Right ventricle myocardium inferior (tissue), 1 donor: Measurements from ENCODE around the gene CFAP91. TPM values are rescaled to one million over a fixed set of nuclear protein-coding genes. Genes with fewer than 3 reads are reported as not detected.

ENCODE experiments used
- ATAC-seq: fragments of 200-7000 bp; cut with Tn5 transposase; one replicate; pipeline ENCODE4 v1.9.1; 2020; ENCODE audit warnings: mild to moderate bottlenecking, moderate library complexity
- DNase-seq: peaks from one replicate; pipeline ENCODE4 v3.0.0; 2021; ENCODE audit errors: missing footprints
- intact Hi-C: fragments of 100-400 bp; cut with DNase I; formaldehyde crosslinking; loops from one replicate; pipeline ENCODE4 v1.11.0; 2022
- long read RNA-seq: library from polyadenylated mRNA; unstranded; transcript quantifications from one replicate; pipeline ENCODE4 v2.0.0, GENCODE V29; 2021
- total RNA-seq: library from RNA; stranded (reverse); fragmentation: NEBNext Ultra II Directional; extraction: Animal tissue kit (Norgen Biotek cat#: 25700); gene quantifications from one replicate; pipeline ENCODE4 v1.2.1, GENCODE V29; 2021
- donor health status: DM: no; HTN: yes; CAD: no; lungs with severe emphysema.

The CFAP91 gene
- total RNA-seq: 0.70 TPM
- long read RNA-seq: 0 reads

DNA sequence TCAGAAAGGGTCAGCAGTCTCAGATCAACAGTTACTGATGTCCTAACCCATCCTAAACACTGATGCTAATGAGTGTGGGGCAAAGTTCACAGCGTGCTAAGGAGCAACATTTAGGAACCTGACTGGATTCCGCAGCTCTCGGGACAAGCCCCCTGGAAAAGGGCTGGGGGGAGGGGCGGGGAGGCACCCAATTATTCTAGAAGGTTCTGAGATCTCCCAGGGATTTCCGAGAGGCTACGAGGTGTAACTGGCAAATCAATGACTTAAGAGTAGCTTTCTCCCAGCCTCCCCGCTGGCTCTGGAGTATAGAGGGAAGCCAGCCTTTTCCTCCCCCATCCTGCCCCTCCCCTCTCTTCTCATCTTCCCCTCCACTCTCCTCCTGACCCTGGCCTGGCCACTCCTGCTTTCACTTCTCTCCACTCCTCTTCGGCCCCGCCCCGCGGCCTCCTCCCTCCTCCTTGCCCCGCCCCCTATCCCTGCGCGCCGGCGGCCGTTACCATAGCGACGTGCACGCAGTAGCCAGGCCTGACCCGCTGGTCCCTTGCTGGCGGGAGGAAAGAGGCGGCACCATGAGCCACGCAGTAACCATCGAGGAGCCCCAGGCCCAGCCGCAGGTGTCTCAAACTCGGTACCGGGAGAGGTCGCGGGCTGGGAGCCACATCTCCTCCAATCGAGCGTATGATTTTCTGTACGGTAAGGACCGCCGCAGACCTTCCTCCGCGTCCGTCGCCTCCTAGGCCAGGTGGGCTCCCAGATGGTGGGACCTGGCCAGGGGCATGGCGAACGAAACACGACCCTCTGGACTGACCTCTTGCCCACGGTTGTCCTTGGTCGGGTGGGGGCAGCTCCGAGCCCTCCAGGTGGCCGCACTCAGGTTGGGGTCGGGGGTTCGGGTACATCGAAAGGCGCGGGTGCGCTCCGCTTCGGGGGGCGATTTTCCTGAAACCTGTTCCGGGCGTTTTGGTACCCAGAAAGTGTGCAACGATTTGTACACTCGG lies at the start of gene CFAP91:
Gene CFAP91 (plus strand): TSS at position 493 of the 998 bp plus-strand sequence. CDS start 77 bp downstream, at position 570.
- intact Hi-C loops: no loop called here
- DNase-seq: peak; percentile 99
- peak; percentile 100 for ATAC-seq

DNA sequence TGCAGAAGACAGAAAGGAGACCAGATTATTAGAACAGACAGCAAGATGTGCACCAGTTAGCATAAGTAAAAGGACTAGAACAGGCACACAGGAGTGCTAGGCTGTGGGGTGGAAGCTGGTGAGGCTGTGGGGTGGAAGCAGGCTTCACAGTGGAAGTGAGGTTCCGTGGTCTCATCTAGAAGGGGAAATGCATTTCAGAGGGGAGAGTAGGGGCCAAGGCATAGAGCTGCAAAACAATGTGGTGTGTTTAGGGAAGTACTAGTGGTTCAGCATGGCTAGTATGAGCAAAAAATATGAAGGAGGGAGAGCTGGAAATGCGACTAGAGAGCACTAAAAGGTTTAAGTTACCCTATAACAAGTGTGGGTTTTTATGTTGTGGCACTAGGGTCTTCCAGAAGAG lies 48.9 kb upstream of the CFAP91 start:
- DNase-seq (no peak), ATAC-seq (no peak)
- intact Hi-C loops: no loop called here

- no peak for DNase-seq
- intact Hi-C loops: no loop called here
- no peak for ATAC-seq
These were observed 44.7 kb upstream of the CFAP91 start for GRCh38 chr3:119657887-119658702.

- ATAC-seq (no peak), DNase-seq (no peak)
- intact Hi-C loops: no loop called here
These were observed 43.8 kb upstream of the CFAP91 start for GRCh38 chr3:119658994-119659393.

DNA sequence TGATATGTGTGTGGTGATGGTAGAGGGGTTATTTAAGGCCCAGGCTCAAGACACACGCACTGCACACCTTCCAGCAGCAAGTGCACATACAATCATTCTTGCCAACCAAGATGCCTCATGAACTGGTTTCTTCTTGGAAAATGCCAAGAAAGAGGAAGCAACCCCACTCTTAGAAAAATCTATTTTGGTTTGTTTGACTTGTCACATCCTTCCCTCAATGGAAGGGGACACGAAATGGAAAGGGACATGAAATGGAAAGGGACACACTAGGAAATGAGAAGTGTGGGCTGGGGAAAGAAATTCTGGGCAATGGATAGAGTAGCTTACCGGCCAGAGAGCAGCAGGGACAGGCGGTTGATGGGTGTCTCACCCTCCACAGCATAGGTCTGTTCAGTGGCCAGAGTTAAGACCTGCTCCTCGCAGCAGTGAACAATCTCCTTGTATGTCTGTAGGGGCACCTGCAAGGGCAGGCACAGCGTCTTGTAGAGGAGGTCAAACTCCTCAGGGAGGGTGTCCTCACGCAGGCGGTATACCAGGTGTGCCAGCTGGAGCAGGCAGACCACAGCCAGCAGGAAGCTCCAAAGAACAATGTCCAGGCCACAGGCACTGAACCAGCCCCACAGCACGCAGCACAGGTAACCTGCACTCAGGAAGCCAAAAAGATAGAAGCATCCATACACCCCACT lies 43.1 kb upstream of the CFAP91 start:
- DNase-seq (no peak), ATAC-seq (peak; percentile 29)
- intact Hi-C loops: loop anchor here (2.0 kb wide), 1 partner anchor 17 kb away; the partner anchor contains the start of gene COX17

DNA sequence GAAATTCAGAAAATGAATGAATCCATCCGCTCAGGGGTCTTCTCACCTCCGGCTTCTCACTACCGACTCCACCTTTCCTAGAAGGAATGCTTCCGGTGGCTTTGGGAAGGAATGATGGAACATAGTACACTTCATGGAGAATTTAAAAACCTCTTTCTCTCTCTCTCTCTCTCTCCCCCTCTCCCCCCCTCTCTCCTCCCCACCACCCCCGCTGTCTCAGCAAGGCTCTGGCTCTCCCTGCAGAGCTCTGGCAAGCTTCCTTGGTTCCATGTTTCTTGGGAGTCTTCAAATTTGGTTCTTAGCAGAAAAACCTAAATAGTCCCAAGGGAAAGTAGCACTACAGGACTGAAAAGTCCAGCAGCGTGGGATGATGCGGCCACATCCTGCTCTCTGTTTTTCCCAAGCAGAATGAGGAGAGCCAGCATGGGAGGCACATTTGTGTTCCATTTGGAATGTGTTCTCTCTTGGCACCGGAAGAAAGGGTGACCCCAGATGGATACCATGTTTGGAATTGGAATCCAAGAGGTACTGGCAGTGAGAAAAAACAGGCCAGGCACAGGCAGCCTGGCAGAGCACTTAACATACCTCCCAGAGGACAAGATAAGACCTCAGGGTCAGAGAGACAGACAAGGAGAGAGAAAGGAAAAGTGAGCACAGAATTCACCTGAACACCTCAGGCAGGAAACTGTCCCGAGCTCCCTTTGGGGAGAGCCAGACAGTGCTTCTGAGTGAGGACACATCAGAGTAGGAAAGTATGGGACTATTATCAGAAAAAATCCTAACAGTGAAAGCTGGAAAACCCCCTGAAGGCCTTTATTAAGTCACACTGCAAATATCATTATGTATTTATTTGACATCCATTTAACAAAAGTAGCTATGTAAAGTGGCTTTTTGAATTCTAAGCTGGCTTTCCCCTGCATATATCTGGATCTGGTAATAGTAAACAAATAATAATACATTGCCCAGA lies 42.1 kb upstream of the CFAP91 start, which contains the start of gene POPDC2:
Gene POPDC2 (minus strand): TSS at position 116 of the 967 bp plus-strand sequence. CDS start 166 bp downstream, outside the sequence.
- intact Hi-C loops: loop anchor here (2.0 kb wide), 1 partner anchor 16 kb away; the partner anchor contains the start of gene COX17
- ATAC-seq: peak; percentile 86
- no peak for DNase-seq

- DNase-seq (no peak), ATAC-seq (no peak)
- intact Hi-C loops: no loop called here
These were observed 40.0 kb upstream of the CFAP91 start for GRCh38 chr3:119662604-119663373.

GRCh38 chr3:119663885-119664284 lies 38.9 kb upstream of the CFAP91 start:
- no peak for DNase-seq
- intact Hi-C loops: no loop called here
- no peak for ATAC-seq

- ATAC-seq (no peak), DNase-seq (no peak)
- intact Hi-C loops: no loop called here
These were observed 38.5 kb upstream of the CFAP91 start for GRCh38 chr3:119664370-119664769.

GRCh38 chr3:119664850-119665379 lies 37.9 kb upstream of the CFAP91 start:
- intact Hi-C loops: no loop called here
- ATAC-seq (no peak), DNase-seq (no peak)

DNA sequence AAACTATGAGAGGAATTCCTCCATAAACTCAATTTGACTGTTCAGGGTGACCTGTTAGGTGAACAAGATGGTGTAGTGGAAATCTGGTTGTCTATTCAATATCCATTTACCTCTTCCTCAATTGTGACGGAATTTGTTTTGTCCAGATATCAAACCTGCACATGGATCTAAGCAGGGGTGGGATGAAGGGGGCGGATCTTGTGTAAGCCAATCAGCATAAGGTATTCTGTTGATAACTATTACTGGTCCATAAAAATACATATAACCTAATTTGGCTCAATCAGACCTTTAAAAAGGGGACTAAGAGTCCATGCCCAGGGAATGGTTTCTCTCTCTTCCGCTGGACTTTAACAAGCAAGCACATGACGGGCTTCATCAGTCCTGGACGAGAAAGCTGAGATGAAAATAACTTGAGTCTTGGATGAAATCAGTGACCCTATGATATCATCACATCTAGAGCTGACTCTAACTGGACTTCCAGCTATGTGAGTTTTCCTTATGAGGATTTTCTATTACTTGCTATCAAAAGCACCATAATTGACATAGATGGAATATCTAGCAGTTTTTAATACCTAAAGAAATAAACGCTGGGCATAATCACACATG lies 36.8 kb upstream of the CFAP91 start:
- ATAC-seq (peak; percentile 15), DNase-seq (no peak)
- intact Hi-C loops: no loop called here

GRCh38 chr3:119669906-119670570 lies 32.8 kb upstream of the CFAP91 start:
- DNase-seq (no peak), ATAC-seq (no peak)
- intact Hi-C loops: loop anchor here (10.0 kb wide), 1 partner anchor 395 kb away; no protein-coding TSS in a partner anchor

DNA sequence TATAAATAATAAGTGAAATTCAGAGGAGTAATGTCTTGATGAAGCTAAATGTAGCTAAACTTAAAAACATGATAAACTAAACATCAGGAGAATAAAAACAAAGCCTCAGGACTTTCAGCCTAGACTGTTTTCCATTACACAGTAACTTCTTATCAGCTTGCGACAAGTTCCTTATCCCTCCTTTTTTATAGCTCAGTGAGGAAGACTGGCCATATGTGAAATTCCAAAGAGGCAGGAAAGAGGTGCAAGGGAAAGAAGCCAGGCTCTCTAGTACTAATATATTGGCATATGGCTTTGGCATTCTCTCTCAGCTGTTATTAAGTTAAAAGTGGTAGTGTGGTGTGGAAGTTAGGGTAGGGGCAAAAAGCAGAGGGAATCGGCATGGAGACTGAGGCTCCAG lies 30.0 kb upstream of the CFAP91 start:
- ATAC-seq: peak; percentile 21
- DNase-seq: no peak
- intact Hi-C loops: loop anchor here (10.0 kb wide), 1 partner anchor 398 kb away; no protein-coding TSS in a partner anchor

DNA sequence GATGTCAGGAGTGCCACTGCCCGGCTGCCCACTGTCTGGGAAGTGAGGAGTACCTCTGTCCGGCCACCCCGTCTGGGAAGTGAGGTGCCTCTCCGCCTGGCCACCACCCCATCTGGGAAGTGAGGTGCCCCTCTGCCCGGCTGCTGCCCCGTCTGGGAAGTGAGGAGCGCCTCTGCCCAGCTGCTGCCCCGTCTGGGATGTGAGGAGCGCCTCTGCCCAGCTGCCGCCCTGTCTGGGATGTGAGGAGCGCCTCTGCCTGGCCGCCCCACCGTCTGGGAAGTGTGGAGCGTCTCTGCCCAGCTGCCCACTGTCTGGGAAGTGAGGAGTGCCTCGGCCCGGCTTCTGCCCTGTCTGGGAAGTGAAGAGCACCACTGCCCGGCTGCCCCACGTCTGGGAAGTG lies 28.9 kb upstream of the CFAP91 start:
- intact Hi-C loops: loop anchor here (10.0 kb wide), 1 partner anchor 399 kb away; no protein-coding TSS in a partner anchor
- no peak for DNase-seq
- ATAC-seq: no peak

GRCh38 chr3:119675188-119675874 lies 27.5 kb upstream of the CFAP91 start:
- DNase-seq (no peak), ATAC-seq (no peak)
- intact Hi-C loops: loop anchor here (5.0 to 10.0 kb wide), 4 partner anchors 38 to 401 kb away; partner anchors contain the start of gene PLA1A
